GM21526 (cell line): ENCODE data around the gene RFTN2.
"Not testable (repeated sequence)": the region's sequence is repeated elsewhere in the genome, so short reads cannot be mapped to it uniquely, and the experiment has no call there.

Experiments
- ATAC-seq: cut with Tn5 transposase; IDR thresholded peaks from one replicate; pipeline ENCODE4 v1.9.1; 2021; ENCODE audit warnings: moderate library complexity; ENCODE audit not compliant: unreplicated experiment, low FRiP score

RFTN2 gene

DNA sequence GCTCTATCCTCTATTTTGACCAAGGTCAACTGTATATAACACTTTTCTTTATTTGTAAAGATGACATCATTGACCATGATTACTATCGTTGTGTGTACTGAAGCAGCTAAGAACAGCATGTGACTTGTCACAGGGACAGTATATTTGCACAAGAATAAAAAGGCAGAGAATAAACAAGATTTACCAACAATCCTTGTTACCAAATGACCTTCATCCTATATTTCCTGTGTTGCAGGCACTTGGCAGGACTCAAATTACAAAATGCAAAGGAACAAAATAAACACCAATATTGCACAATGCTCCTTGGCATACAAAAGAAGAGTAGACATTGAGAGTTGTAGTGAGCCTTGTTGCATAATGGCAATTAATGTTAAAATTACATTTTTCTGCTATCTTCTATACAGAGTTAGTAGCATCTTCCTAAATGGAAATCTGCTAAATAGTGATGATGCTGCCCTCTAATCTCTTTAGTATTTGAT lies 61.8 kb downstream of the RFTN2 start:
- no peak for ATAC-seq

DNA sequence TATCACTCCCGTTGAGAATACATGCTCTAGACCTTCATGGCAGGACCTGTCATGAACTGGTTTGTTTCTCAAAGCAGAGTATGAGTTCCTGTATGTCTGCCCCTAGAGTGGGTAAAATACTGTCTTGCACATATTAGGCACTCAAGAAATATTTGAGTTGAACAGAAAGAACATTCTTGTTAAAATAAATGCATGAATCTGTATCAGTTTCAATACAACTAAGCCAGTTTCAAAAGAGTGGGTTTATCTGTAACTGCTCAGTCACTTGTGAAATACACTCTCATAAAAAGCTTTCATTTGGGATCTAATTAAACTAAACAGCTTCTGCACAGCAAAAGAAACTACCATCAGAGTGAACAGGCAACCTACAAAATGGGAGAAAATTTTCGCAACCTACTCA lies 69.2 kb downstream of the RFTN2 start:
- ATAC-seq, result peak; percentile 86

DNA sequence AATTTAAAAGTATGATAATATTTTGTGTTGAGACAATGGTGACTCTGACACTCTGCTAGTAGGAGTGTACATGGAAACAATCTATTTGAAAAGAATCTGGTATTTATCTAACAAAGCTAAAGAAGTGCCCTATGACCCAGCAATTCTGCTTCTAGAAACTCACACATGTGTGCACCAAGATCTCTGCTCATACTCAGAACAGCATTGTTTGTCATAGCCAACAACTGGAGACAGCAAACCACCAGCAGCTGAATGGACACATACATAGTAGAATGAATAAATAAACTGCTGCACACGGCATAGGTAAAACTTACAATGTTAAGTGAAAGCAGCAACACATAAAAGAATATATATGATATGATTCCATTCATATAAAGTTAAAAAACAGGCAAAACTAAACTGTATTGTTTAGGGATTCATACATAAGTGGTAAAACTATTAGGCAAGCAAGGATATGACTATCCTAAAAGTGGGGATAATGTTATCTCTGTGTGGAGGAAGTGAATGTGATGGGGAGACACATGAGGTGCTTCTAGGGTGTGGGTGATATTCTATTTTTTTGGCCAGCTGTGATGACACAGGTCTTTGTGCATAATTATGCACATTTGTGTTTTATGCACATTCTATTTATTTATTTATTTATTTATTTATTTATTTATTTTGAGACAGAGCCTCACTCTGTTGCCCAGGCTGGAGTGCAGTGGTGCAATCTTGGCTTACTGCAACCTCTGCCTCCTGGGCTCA lies 71.1 kb downstream of the RFTN2 start:
- no peak for ATAC-seq

DNA sequence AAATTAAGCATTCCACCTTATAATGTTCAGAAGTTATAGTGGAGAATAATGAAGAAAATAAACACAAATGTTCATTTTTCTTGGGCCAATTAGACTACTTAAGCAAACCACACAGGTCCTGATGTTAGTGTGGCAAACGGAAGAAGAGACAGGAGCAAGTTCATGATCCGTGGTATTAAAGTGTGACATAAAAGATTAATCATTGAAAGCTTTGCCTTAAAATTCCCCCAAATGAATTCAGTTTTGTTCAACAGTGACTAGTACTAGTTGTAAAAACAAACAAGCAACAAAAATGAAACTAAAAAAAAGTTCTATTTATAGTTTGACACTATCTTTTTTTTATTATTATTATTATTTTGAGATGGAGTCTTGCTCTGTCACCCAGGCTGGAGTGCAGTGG lies 73.7 kb downstream of the RFTN2 start:
- ATAC-seq, result no peak

DNA sequence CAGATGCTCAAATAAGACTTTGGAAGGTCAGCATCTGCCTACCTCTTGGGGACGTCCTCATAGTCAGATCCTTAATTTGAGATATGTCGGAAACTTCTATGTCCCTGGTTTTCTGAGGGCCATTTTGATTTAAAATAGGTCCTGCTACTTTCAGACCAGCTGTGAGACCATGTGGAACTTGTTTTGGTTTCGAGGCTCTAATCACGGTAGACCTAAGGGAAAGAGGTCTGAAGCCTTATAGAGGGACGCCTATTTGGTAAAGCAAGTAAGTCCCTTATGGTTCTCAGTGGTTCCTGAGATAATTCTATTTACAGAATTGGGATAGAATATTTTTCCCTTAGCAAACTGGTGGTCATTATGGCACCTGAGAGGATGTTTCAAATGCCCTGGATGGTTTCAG lies 75.1 kb downstream of the RFTN2 start:
- ATAC-seq, result no peak

DNA sequence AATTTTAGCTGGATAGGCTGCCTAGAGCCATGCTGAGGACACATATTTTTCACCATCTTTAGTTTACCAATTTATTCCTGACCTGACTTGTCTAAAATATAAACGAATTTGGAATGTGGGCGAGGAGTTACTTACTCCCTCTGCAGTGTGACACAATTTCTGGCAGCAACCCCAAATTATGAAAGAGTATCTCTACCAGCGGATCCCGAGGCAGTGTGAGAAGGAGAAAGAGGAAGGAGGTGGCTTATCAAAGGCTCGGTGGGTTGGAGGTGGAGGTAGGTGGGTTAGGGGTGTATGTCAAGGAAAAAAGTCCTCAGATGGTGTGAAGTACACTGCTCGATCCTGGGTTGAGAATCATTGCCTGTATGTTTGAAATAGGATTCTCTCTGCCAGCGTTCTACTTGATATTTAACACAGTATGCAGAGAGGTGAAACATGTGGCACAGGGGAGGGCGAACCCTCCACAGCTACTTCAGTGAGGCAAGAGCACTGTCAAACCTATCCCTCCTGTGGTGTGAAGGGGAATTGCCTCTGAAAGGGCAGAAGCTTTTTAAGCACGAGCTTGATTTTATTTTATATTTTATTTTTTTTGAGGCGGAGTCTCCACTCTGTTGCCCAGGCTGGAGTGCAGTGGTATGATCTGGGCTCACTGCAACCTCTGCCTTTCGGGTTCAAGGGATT lies 76.0 kb downstream of the RFTN2 start:
- no peak for ATAC-seq

DNA sequence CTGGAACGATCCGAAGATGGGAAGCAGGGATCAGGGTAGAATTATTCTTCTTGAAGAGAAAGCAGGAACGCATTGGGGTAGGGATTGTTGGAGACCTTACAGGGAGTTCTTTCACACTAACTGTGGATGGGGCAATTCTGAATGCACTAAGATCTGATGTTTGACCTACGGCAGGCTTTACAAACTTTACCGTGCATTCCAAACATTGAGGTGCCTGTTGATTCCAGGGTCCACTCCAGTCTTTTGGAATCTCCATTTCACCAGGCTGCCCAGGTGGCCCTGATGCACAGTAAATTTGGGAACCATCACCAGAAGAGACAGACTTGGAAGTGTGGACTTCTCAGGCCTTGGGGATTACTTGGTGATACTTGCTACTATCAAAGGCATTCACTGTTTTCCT lies 76.9 kb downstream of the RFTN2 start:
- no peak for ATAC-seq

DNA sequence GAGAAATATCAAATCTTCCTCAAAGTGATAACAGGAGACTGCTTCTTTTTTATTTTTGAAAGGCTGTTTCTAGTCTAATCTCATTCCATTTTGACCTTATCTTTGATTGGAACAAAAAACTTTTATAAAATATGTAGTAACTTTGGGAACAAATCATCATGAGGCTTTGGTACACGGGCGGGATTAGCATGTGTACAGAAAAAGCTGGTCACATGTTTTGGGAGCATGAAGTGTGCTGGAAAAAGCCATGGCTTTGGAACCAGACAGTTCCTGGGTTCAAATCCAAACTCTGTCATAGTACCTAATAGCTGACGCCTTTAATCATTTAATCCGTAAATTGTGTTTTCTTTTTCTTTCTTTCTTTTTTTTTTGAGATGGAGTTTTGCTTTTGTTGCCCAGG lies 78.2 kb downstream of the RFTN2 start:
- ATAC-seq, result no peak

DNA sequence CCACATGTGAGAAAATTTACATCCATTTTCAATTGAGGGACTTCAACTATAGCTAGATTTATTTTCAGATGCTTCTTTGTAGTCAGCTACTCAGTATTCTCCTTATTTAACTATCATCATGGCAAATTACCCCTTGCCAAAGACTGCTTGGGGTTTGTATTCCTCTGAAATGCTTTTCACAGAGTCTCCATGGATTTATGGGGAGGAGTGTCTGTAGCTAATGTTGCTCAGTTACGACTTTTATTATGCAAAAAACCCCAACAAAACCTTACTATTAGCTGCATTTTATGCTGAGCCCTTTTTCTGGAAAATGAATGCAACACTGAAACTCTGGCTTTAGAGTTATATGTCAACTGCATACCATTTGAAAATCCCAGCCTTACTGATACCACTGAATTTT lies 78.6 kb downstream of the RFTN2 start:
- ATAC-seq, result no peak

DNA sequence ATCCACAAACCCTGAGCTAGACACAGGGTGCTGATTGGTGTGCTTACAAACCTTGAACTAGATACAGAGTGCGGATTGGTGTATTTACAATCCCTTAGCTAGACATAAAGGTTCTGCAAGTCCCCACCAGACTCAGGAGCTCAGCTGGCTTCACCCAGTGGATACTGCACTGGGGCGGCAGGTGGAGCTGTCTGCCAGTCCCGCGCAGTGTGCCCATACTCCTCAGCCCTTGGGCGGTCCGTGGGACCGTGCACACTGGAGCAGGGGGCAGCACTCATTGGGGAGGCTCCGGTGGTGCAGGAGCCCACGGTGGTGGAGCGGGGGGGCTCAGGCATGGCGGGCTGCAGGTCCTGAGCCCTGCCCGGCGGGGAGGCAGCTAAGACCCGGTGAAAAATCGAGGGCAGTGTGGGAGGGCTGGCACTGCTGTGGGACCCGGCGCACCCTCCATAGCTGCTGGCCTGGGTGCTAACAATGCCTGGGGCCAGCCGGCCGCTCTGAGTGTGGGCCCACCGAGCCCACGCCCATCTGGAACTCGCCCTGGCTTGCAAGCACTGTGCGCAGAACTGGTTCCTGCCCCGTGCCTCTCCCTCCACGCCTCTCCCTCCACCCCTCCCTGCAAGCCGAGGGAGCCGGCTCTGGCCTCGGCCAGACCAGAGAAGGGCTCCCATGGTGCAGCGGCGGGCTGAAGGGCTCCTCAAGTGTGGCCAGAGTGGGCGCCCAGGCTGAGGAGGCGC lies 83.9 kb downstream of the RFTN2 start:
- no peak for ATAC-seq

DNA sequence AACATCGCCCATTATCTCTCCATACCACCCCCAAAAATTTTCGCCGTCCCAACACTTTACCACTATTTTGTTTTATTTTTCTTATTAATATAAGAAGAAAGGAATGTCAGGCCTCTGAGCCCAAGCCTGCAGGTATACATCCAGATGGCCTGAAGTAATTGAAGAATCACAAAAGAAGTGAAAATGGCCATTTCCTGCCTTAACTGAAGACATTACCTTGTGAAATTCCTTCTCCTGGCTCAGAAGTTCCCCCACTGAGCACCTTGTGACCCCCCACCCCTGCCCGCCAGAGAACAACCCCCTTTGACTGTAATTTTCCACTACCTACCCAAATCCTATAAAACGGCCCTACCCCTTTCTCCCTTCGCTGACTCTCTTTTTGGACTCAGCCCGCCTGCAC lies 88.1 kb downstream of the RFTN2 start:
- ATAC-seq, result not testable (repeated sequence)

DNA sequence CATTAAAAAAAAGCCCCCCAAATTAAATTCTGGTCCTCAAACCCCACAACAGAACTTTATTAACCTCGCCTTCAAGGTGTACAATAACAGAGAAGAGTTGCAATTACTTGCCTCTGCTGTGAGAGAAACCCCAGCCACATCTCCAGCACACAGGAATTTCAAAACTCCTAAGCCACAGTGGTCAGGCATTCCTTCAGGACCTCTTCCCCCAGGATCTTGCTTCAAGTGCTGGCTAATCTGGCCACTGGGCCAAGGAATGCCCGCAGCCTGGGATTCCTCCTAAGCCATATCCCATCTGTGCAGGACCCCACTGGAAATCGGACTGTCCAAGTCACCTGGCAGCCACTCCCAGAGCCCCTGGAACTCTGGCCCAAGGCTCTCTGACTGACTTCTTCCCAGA lies 95.2 kb downstream of the RFTN2 start:
- not testable (repeated sequence) for ATAC-seq

DNA sequence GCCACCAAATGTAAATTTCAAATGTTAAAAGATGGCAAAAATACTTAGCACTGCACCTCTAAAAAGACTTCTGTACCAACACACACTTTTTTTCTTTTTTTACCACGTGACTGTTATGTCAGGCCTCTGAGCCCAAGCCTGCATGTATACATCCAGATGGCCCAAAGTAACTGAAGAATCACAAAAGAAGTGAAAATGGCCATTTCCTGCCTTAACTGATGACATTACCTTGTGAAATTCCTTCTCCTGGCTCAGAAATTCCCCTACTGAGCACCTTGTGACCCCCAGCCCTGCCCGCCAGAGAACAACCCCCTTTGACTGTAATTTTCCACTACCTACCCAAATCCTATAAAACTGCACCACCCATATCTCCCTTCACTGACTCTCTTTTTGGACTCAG lies 97.1 kb downstream of the RFTN2 start:
- ATAC-seq, result not testable (repeated sequence)

DNA sequence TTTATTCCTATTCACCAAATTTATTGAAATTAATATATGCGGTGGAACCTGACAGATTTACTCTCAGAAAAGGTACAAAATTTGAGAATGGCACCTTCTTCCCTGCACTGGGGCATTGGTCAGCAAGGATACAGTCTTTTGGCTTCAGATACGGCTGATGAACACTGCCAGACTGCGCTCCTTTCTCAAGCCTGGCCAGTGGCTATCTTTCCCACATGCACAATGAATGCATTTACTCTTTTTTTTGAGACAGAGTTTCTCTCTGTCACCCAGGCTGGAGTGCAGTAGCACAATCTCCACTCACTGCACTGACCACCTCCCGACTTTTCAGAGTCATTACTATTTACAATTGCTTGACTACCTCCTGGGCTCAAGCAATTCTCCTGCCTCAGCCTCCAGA lies 97.9 kb downstream of the RFTN2 start:
- no peak for ATAC-seq

DNA sequence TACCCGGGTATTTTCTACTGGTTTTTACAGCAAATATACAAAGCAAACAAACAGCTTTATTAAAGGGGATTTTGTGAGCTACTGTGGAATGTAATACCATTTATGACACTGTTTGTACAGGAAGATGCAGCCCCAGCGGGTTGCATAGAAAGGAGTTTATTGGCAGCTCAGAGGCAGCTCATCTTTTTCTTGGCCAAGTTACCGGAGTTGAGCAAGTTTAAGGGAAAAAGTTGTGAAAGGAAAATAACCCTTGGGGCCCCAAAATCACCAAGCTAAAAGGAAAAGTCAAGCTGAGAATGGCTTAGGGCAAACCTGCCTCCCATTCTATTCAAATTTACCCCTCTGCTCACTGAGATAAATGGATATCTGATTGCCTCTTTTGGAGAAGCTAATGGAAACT lies 98.8 kb downstream of the RFTN2 start:
- ATAC-seq, result no peak

DNA sequence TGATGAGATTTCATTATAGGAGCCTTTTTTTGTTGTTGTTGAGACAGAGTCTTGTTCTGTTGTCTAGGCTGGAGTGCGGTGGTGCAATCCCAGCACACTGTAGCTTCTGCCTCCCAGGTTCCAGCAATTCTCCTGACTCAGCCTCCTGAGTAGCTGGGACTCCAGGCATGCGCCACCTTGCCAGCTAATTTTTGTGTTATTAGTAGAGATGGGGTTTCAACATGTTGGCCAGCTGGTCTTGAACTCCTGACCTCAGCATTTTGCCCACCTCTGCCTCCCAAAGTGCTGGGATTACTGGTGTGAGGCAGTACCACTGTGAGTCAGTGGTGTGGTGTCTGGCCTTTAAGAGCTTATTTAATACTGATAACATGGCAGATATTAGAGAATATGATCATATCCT lies 99.4 kb downstream of the RFTN2 start:
- ATAC-seq, result no peak

DNA sequence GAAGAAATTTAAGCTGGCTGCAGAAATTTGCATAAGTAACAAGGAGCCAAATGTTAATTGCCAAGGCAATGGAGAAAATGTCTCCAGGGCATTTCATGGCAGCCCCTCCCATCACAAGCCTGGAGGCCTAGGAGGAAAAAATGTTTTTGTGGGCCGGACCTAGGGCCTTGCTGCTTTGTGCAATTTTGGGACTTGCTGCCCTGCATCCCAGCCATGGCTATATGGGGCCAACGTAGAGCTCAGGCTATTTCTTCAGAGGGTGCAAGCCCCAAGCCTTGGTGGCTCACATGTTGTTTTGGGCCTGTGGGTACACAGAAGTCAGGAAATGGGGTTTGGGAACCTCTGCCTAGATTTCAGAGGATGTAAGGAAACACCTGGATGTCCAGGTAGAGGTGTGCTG lies 101.8 kb downstream of the RFTN2 start:
- no peak for ATAC-seq

DNA sequence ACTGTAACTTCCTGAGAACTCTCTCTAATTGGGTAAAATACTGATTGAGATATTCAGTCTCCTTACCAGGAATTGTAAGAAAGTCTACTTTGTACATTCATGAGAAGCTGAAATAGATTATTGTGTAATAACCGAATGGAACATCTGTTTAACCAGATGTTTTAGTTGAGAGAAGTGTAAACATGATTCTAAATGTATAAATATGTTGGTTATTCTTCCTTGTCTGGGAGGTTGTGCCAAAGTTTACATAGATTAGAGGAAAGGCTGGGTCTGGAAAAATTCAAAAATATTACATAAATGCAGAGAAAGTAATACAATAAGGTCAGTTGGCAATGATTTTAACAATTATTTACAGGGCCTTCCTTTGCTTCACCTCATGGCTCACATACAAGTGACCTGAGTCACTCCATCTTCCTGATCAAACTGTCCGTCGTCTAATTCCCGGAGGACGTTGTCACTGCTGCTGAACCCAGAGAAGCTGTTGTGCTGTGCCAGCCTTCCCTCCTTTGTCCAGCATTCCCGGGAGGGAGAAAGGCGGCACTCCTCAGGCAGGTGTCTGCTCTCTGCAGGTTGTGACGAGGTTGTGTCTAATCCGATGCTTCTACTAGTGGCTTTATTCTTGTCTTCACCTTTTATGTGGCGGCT lies 103.6 kb downstream of the RFTN2 start:
- no peak for ATAC-seq

DNA sequence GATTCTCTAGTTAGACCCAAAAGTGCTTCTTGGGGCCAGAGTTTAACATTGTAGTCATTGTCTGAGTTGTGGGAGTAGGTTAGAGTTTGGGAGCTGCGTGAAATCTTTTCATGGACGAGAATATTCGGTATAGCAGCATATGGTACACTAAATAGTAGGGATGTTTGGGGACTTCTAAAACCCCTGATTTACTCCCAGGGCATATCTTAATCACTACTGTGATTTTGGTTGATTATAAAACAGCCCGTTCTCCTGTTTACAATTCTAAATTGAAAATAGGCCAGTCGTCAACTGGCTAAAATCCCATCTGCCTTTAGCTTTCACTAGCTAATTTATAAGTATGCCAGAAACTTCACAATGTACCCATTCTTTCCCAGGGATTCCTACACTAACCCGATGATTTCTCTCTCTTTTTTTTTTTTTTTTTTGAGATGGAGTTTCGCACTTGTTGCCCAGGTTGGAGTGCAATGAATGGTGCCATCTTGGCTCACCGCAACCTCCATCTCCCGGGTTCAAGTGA lies 115.2 kb downstream of the RFTN2 start:
- ATAC-seq, result no peak

DNA sequence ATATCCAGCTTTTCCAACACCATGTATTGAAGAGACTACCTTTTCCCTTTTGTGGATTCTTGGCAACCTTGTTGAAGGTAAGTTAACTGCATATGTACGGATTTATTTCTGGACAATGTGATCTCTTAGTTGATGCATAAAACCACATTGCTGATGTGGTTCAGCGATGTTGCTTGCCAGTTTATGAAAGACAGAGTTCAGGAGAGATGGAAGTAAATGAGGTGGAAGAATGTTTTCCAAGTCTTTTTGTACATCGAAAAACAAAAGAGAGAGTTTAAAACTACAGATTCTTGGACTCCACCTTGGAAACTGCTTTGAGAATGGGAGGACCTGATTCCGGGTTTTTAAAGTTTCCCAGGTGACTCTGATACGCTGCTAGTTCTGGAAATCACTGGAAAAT lies 115.7 kb downstream of the RFTN2 start:
- ATAC-seq, result no peak

DNA sequence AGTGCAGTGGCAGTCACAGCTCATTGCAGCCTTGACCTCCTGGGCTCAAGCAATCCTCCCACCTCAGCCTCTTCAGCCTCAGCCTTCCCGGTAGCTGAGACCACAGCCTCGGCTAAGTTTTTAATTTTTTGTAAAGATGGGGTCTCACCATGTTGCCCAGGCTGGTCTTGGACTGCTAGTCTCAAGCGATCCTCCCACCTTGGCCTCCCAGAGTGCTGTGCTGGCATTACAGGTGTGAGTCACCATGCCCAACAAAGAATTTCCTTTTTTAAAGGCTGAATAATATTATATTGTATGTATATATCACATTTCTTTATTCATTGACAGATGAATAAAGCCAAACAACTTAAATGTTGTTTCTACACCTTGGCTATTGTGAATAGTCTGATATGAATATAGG lies 117.0 kb downstream of the RFTN2 start:
- no peak for ATAC-seq
